Spleen (tissue), 11 donors: Measurements from ENCODE around the gene TLX1. TPM values are rescaled to one million over a fixed set of nuclear protein-coding genes. Genes with fewer than 3 reads are reported as not detected.

Source experiments
- DNase-seq: peaks from one replicate; pipeline ENCODE4 v3.0.0-alpha.2; 2020
- H3K27ac ChIP-seq, 8 donors: fragments of 200-600 bp; sonication (generic) in 7 of 8; 1 replicate in 4 of 8; 2 replicates in 4 of 8; pipeline versions ENCODE4 v1.5.0 to v1.8.0; 2016 to 2021; ENCODE audit warnings: inconsistent platforms in 4 of 8, mild to moderate bottlenecking in 4 of 8, moderate library complexity in 1 of 8
- H3K27me3 ChIP-seq, 7 donors: fragments of 200-600 bp; sonication (generic) in 6 of 7; replicated peaks in 1 of 7; 1 replicate in 4 of 7; 2 replicates in 3 of 7; pipeline versions ENCODE4 v1.5.0 to v1.8.0; 2016 to 2021; ENCODE audit warnings: inconsistent platforms in 3 of 7, mild to moderate bottlenecking in 1 of 7
- H3K36me3 ChIP-seq, 6 donors: fragments of 200-600 bp; sonication (generic) in 5 of 6; 1 replicate in 4 of 6; 2 replicates in 2 of 6; pipeline versions ENCODE4 v1.5.0 to v1.8.0; 2016 to 2021; ENCODE audit warnings: inconsistent platforms in 2 of 6
- H3K4me1 ChIP-seq, 6 donors: fragments of 200-600 bp; sonication (generic) in 5 of 6; 1 replicate in 3 of 6; 2 replicates in 3 of 6; pipeline versions ENCODE4 v1.5.0 to v1.8.0; 2016 to 2021; ENCODE audit warnings: inconsistent platforms in 3 of 6
- H3K4me3 ChIP-seq, 8 donors: fragments of 200-600 bp; sonication (generic) in 7 of 8; 1 replicate in 4 of 8; 2 replicates in 4 of 8; pipeline versions ENCODE4 v1.5.0 to v1.8.0; 2016 to 2021; ENCODE audit warnings: inconsistent platforms in 4 of 8, mild to moderate bottlenecking in 4 of 8, moderate library complexity in 2 of 8
- H3K9me3 ChIP-seq, 8 donors: fragments of 200-600 bp; sonication (generic) in 7 of 8; 1 replicate in 4 of 8; 2 replicates in 4 of 8; pipeline versions ENCODE4 v1.5.0 to v1.8.0; 2016 to 2021; ENCODE audit warnings: inconsistent platforms in 4 of 8
- CTCF ChIP-seq, 11 experiments: fragments of 200-600 bp in 7 of 11; fragments of 450-650 bp in 4 of 11; sonication (generic) in 4 of 11; IDR thresholded peaks in 8 of 11; conservative IDR thresholded peaks in 3 of 11; 1 replicate in 7 of 11; 2 replicates in 4 of 11; pipeline versions ENCODE4 v1.4.0 to v1.8.0; 2016 to 2021; ENCODE audit warnings: antibody characterized with exemption in 11 of 11, inconsistent platforms in 4 of 11, mild to moderate bottlenecking in 1 of 11
- POLR2A ChIP-seq, 3 donors: fragments of 450-650 bp; IDR thresholded peaks; one replicate each; pipeline ENCODE4 v1.5.1; 2017; ENCODE audit warnings: antibody characterized with exemption in 3 of 3, mild to moderate bottlenecking in 1 of 3
- POLR2AphosphoS5 ChIP-seq, 3 donors: sonication (generic); formaldehyde crosslinking; IDR thresholded peaks; one replicate each; pipeline ENCODE4 v1.5.1; 2017; ENCODE audit warnings: antibody characterized with exemption in 3 of 3
- WGBS, 5 donors: extraction: QIAGEN DNeasy Blood & Tissue Kit in 3 of 5; methylation state at CpG; one replicate each; pipeline versions ENCODE4 v1.1.5 to v1.1.7; 2013 to 2018; 5-methylcytosine and 5-hydroxymethylcytosine counted together
- intact Hi-C: fragments of 100-400 bp; cut with DNase I; formaldehyde crosslinking; loops from one replicate; pipeline ENCODE4 v1.15.0; 2023; ENCODE audit warnings: low total_unique reads
- polyA plus RNA-seq, 3 donors: library from polyadenylated mRNA; stranded (reverse); fragments of 200-250 nt; gene quantifications; one replicate each; pipeline ENCODE4 v1.2.1, GENCODE V29; 2013
- total RNA-seq, 7 donors: library from RNA; depleted of rRNA in 3 of 7; stranded (reverse); fragments of >200 nt in 3 of 7; fragmentation: NEBNext Ultra II Directional in 4 of 7; extraction: Animal tissue kit (Norgen Biotek cat#: 25700) in 4 of 7; gene quantifications; one replicate each; pipeline versions ENCODE4 v1.1.0 to v1.2.1, GENCODE V29; 2016 to 2021
- donor health status: healthy with polysubstance abuse.
- donor health status: DM: no; HTN: no; CAD: no; lungs with moderate emphysema.
- donor health status: DM: no; HTN: no; CAD: no.
- donor health status: Bipolar disorder and iron deficiency.
- donor health status: healthy.
- donor health status: DM: no; HTN: no; CAD: no.
- donor health status: DM: yes; HTN: yes; CAD: no.

The TLX1 gene
- total and polyA plus RNA-seq, 10 donors = 5.7 to 91.5 (median 32.5) TPM

- TF ChIP-seq CTCF (IDR thresholded peaks at IDR 0.05 in 8 of 11, conservative IDR thresholded peaks at IDR 0.05 in 3 of 11) (no peak), POLR2AphosphoS5 (IDR thresholded peaks at IDR 0.05) (no peak), POLR2A (IDR thresholded peaks at IDR 0.05) (no peak)
- H3K9me3 ChIP-seq = no peaks in the 10 kb centered on the region
- peak; percentile 44 for DNase-seq
- intact Hi-C loops = no loop called here
- no peaks in the 10 kb centered on the region for H3K36me3 ChIP-seq
- WGBS, 5 donors = 83 to 93% (median 87%) methylated on average over 6 of the region's 6 CpGs
- peaks cover 0 to 87% (median 15%) of the 10 kb centered on the region in 7 donors for H3K27me3 ChIP-seq
- H3K27ac ChIP-seq = no peak overlapping the region
- peaks cover 4 to 35% (median 19%) of the 10 kb centered on the region in 6 donors for H3K4me1 ChIP-seq
- H3K4me3 ChIP-seq = no peak overlapping the region
These were observed 14.3 kb upstream of the TLX1 start for GRCh38 chr10:101116754-101117153.

- Histone ChIP-seq H3K4me3 (no peak overlapping the region), H3K4me1 (peaks cover 10 to 48% (median 29%) of the 10 kb centered on the region in 6 donors), H3K27ac (no peak overlapping the region), H3K9me3 (no peaks in the 10 kb centered on the region), H3K36me3 (no peaks in the 10 kb centered on the region), H3K27me3 (peaks cover 2 to 87% (median 24%) of the 10 kb centered on the region in 7 donors)
- 63 to 86% (median 67%) methylated on average over 1 of the region's 1 CpG for WGBS, 5 donors
- TF ChIP-seq POLR2A (IDR thresholded peaks at IDR 0.05) (no peak), POLR2AphosphoS5 (IDR thresholded peaks at IDR 0.05) (no peak), CTCF (IDR thresholded peaks at IDR 0.05 in 8 of 11, conservative IDR thresholded peaks at IDR 0.05 in 3 of 11) (no peak)
- intact Hi-C loops = no loop called here
- no peak for DNase-seq
These were observed 13.1 kb upstream of the TLX1 start for GRCh38 chr10:101118031-101118430.

- TF ChIP-seq POLR2A (IDR thresholded peaks at IDR 0.05) (no peak), CTCF (IDR thresholded peaks at IDR 0.05 in 8 of 11, conservative IDR thresholded peaks at IDR 0.05 in 3 of 11) (no peak), POLR2AphosphoS5 (IDR thresholded peaks at IDR 0.05) (no peak)
- 89 to 96% (median 93%) methylated on average over 2 of the region's 2 CpGs for WGBS, 5 donors
- Histone ChIP-seq H3K4me1 (peaks cover 16 to 55% (median 35%) of the 10 kb centered on the region in 6 donors), H3K27ac (peak overlapping the region in 5 of 8 donors; percentile 45 to 75 (median 64)), H3K9me3 (no peaks in the 10 kb centered on the region), H3K36me3 (no peaks in the 10 kb centered on the region), H3K27me3 (peaks cover 5 to 91% (median 48%) of the 10 kb centered on the region in 7 donors), H3K4me3 (peak overlapping the region; percentile 39 to 73 (median 46))
- no peak for DNase-seq
- intact Hi-C loops = no loop called here
These were observed 10.6 kb upstream of the TLX1 start for GRCh38 chr10:101120520-101120883.

GRCh38 chr10:101120884-101121653 is 10.0 kb upstream of the TLX1 start:
- Histone ChIP-seq H3K27ac (peak overlapping the region; percentile 37 to 75 (median 62)), H3K4me3 (peak overlapping the region; percentile 39 to 73 (median 46)), H3K36me3 (no peaks in the 10 kb centered on the region), H3K9me3 (no peaks in the 10 kb centered on the region), H3K4me1 (peaks cover 16 to 55% (median 35%) of the 10 kb centered on the region in 6 donors), H3K27me3 (peaks cover 5 to 91% (median 48%) of the 10 kb centered on the region in 7 donors)
- TF ChIP-seq POLR2AphosphoS5 (IDR thresholded peaks at IDR 0.05) (peak in 2 of 3 donors; percentile 52 to 73), POLR2A (IDR thresholded peaks at IDR 0.05) (no peak), CTCF (IDR thresholded peaks at IDR 0.05 in 8 of 11, conservative IDR thresholded peaks at IDR 0.05 in 3 of 11) (no peak)
- peak; percentile 87 for DNase-seq
- WGBS, 5 donors = 7 to 11% (median 8%) methylated on average over 41 of the region's 41 CpGs
- intact Hi-C loops = no loop called here
